Activated gamma-delta T cell treated with anti-CD3 and anti-CD28 coated beads, Interleukin-2, amount 50 U/mL, for 16 hours (primary cell): Measurements from ENCODE around the gene MITF.

Experiments used
- DNase-seq: peaks from one replicate; pipeline ENCODE4 v3.0.0-alpha.2; 2020; ENCODE audit warnings: low read depth

The MITF gene

GRCh38 chr3:69970827-69971226, 231.6 kb downstream of the MITF start:
- no peak for DNase-seq

GRCh38 chr3:69972672-69973071, 233.4 kb downstream of the MITF start:
- no peak for DNase-seq

- no peak for DNase-seq
Observed at GRCh38 chr3:69976021-69976420, 236.8 kb downstream of the MITF start.

GRCh38 chr3:69983546-69984265, 244.4 kb downstream of the MITF start:
- DNase-seq, result no peak

- no peak for DNase-seq
Observed at GRCh38 chr3:69985266-69985665, 246.0 kb downstream of the MITF start.

- DNase-seq, result no peak
Observed at GRCh38 chr3:69986419-69986818, 247.2 kb downstream of the MITF start.

GRCh38 chr3:69987833-69988232, 248.6 kb downstream of the MITF start:
- DNase-seq, result no peak

- no peak for DNase-seq
Observed at GRCh38 chr3:69993757-69994156, 254.5 kb downstream of the MITF start.

GRCh38 chr3:69994919-69995318, 255.7 kb downstream of the MITF start:
- DNase-seq, result no peak

- DNase-seq, result no peak
Observed at GRCh38 chr3:69997631-69998307, 258.5 kb downstream of the MITF start.

GRCh38 chr3:69998759-69999139, 259.5 kb downstream of the MITF start:
- DNase-seq, result no peak

- DNase-seq, result no peak
Observed at GRCh38 chr3:69999140-70000027, 260.1 kb downstream of the MITF start, which contains the start of gene SAMMSON. Gene SAMMSON, plus strand, starts transcription at chr3:69999733.

- no peak for DNase-seq
Observed at GRCh38 chr3:70000028-70000410, 260.8 kb downstream of the MITF start.

GRCh38 chr3:70000563-70001081, 261.4 kb downstream of the MITF start:
- DNase-seq, result no peak

- DNase-seq, result no peak
Observed at GRCh38 chr3:70003119-70003518, 263.9 kb downstream of the MITF start.

- DNase-seq, result no peak
Observed at GRCh38 chr3:70006089-70006488, 266.8 kb downstream of the MITF start.

- DNase-seq, result no peak
Observed at GRCh38 chr3:70010346-70010745, 271.1 kb downstream of the MITF start.

GRCh38 chr3:70011582-70011981, 272.3 kb downstream of the MITF start:
- DNase-seq, result no peak
